ENCODE measurements around the gene HDAC4. TPM values are rescaled to one million over a fixed set of nuclear protein-coding genes. Genes with fewer than 3 reads are reported as not detected.

HDAC4 gene
- total RNA-seq, 1 experiment from 2014 or later, result 32.0 TPM

DNA sequence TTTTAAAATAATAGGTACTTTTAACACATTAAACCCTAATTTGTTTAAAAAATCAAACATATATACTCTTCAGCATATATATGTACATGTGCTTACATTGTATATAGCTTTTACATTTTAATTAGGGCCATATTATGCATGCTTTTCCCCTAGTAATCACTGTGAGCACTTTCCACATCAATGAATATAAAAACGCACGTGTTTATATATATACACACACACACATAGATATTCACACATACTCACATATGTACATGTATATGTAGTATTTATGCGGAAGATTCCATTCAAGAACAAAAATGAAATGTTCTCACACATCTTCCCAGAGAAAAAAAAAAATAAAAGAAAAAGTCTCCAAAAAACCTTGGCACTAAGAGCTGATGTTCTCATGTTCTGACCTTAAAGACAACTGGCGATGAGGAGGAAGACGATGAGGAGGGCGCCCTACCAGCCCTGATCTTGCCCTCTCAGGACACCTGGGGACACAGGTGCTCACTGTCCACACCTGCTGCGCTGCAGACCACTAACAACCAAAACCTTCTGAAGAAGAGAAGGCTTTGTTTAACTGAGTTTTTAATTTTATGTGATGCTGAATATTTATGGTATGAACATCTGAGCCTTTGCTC, 184.7 kb downstream of the HDAC4 start:
- Histone ChIP-seq H2BK5ac (ENCODE audit: insufficient read length, low read length) (no peak overlapping the region), H4K91ac (ENCODE audit: insufficient read length, low read depth, low read length) (no peak overlapping the region), H4K5ac (ENCODE audit: insufficient read length, low read depth, low read length) (no peak overlapping the region), H3K14ac (ENCODE audit: insufficient read depth, low read length) (no peak overlapping the region), H3K9me3 (ENCODE audit: control insufficient read depth, low read depth, low read length) (no peaks in the 10 kb centered on the region), H3K4me2 (ENCODE audit: insufficient read depth, insufficient read length, low read length) (no peak overlapping the region), H2AFZ (ENCODE audit: low read length) (no peak overlapping the region), H3K18ac (ENCODE audit: insufficient read length, low read depth, low read length) (no peak overlapping the region), H3K4ac (ENCODE audit: low read depth, low read length) (no peak overlapping the region), H3K9ac (ENCODE audit: extremely low read depth, insufficient read length, low read length) (no peak overlapping the region), H4K8ac (replicated peaks; ENCODE audit: insufficient read length, low read depth, low read length) (no peak overlapping the region), H3K27me3 (ENCODE audit: insufficient read depth, low read length) (no peaks in the 10 kb centered on the region), H3K56ac (ENCODE audit: insufficient read length, low read depth, low read length) (no peak overlapping the region), H2BK15ac (ENCODE audit: low read depth, low read length) (no peak overlapping the region), H2BK20ac (ENCODE audit: low read depth, low read length, poor library complexity, severe bottlenecking) (no peak overlapping the region), H2BK12ac (ENCODE audit: insufficient read length, low read depth, low read length) (no peak overlapping the region), H3K27ac (ENCODE audit: insufficient read length, low read depth, low read length) (no peak overlapping the region), H3K23me2 (ENCODE audit: insufficient read length, low read depth, low read length, poor library complexity, severe bottlenecking) (no peaks in the 10 kb centered on the region), H2AK5ac (ENCODE audit: insufficient read length, low read length) (no peak overlapping the region), H4K20me1 (ENCODE audit: control insufficient read depth, insufficient read depth, insufficient read length) (no peaks in the 10 kb centered on the region), H3K79me1 (ENCODE audit: insufficient read depth, low read depth, low read length, poor library complexity, severe bottlenecking) (no peaks in the 10 kb centered on the region), H3T11ph (ENCODE audit: low read length) (no peak overlapping the region), H3K4me1 (ENCODE audit: insufficient read depth, low read length) (no peaks in the 10 kb centered on the region; the same call in 1 of the 2 replicates), H2BK120ac (ENCODE audit: low read depth, low read length, poor library complexity, severe bottlenecking) (no peak overlapping the region), H3K23ac (ENCODE audit: insufficient read length, low read depth, low read length) (no peak overlapping the region), H3K79me2 (ENCODE audit: insufficient read depth, low read length) (no peaks in the 10 kb centered on the region; the same call in 1 of the 2 replicates)
- TF ChIP-seq, protein P1, sequence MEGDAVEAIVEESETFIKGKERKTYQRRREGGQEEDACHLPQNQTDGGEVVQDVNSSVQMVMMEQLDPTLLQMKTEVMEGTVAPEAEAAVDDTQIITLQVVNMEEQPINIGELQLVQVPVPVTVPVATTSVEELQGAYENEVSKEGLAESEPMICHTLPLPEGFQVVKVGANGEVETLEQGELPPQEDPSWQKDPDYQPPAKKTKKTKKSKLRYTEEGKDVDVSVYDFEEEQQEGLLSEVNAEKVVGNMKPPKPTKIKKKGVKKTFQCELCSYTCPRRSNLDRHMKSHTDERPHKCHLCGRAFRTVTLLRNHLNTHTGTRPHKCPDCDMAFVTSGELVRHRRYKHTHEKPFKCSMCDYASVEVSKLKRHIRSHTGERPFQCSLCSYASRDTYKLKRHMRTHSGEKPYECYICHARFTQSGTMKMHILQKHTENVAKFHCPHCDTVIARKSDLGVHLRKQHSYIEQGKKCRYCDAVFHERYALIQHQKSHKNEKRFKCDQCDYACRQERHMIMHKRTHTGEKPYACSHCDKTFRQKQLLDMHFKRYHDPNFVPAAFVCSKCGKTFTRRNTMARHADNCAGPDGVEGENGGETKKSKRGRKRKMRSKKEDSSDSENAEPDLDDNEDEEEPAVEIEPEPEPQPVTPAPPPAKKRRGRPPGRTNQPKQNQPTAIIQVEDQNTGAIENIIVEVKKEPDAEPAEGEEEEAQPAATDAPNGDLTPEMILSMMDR (conservative IDR thresholded peaks at IDR 0.05), result no peak
- Mint-ChIP-seq H3K27me3 (ENCODE audit: low read depth) (no peaks in the 10 kb centered on the region), H3K4me1 (peaks cover 41 to 56% of the 10 kb centered on the region in 2 experiments), H3K9me3 (peaks cover 0 to 3% of the 10 kb centered on the region in 2 experiments; a peak in 1 of 5 replicates), H3K36me3 (ENCODE audit: insufficient read depth in 1 of 3, low read depth in 3 of 3) (no peaks in the 10 kb centered on the region; a peak in 1 of 7 replicates), H3K27ac (peak overlapping the region in 1 of 3 experiments; percentile 10; a peak in 2 of 7 replicates), H3K4me3 (no peak overlapping the region)
- DNase-seq, result no peak
- no CpG with 5 or more reads among the region's 7 CpGs for WGBS (ENCODE audit: extremely low coverage, insufficient read length, low lambda C conversion rate)
